HG03139 (cell line): ENCODE results near the gene CENPF.
"Not testable (repeated sequence)": the region's sequence is repeated elsewhere in the genome, so short reads cannot be mapped to it uniquely, and the experiment has no call there.

Source experiments
- ATAC-seq: cut with Tn5 transposase; IDR thresholded peaks from one replicate; pipeline ENCODE4 v1.9.1; 2021; ENCODE audit not compliant: unreplicated experiment

Gene CENPF

GRCh38 chr1:214650664-214651063 is 47.7 kb downstream of the CENPF start:
- no peak for ATAC-seq

DNA sequence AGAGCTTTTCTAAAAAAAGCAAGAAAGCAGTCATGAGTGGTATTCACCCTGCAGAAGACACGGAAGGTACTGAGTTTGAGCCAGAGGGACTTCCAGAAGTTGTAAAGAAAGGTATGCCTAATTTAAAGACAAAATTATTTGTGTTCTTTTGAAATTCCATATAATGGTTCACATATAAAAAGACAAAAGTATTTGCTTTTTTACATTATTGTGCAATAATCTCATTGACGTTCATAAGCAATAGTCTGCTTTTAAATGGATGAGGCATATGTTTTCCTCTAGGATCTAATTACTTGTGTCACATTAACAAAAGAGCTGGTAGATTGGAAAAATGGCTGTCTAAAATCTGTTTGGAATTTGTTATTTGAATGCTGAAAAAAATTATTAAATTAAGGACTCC is 54.3 kb downstream of the CENPF start:
- ATAC-seq, result no peak

- no peak for ATAC-seq
Measured at GRCh38 chr1:214658175-214658574, 55.2 kb downstream of the CENPF start.

DNA sequence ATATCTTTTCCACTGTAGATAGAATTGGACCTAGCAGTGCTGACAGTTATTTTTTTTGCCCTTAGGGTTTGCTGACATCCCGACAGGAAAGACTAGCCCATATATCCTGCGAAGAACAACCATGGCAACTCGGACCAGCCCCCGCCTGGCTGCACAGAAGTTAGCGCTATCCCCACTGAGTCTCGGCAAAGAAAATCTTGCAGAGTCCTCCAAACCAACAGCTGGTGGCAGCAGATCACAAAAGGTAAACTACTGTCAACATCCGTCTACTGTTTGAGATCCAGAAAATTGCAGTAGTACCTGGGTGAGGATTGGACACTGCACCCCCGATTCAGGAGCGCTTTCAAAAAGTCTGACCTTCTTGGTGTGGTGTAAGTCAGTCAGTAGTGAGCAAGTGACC is 55.8 kb downstream of the CENPF start:
- ATAC-seq, result no peak

DNA sequence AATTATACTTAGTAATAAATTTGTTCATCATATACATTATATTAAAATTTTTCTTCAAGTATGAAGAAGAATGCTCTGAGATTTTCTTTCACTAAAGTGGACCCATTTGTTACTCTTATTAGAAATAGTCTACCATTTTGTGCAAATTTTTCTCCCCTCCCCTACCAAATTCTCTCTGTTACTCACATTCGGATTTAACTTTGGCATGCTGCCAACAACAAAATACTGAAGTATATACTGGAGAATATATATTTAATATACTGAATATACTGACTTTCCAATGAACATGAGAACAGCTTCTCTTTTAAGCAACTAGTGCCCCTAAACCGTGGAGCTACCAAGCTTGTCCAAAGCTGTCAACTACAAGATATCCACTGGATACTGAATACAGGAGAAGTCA is 57.2 kb downstream of the CENPF start:
- no peak for ATAC-seq

- no peak for ATAC-seq
Measured at GRCh38 chr1:214660900-214661299, 57.9 kb downstream of the CENPF start.

DNA sequence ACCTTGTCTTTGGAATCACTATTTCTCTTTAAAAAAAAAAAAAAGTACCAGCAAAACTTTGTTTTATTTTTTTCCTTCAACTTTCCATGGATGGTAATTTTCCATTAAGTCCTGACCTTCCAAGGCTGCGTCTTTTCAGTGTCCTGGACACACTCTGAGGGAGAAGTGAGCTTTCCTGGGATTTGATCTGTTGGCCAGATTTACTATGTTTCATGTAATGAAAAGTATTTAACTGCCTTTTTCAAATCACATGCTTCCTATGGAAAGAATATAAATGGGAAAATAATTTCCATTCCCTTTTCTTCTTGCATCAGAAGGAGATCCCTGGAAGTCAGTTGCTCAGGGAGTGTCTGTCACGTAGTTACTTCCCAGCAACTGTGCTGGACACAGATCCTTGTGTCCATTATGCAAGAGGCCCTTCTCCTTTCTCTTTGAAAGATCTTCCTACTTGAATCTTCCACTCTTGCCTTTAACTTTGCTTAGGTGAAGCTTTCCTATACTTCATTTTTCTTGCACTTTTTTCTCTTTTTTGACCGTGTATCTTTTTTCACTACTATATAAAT is 59.3 kb downstream of the CENPF start:
- ATAC-seq, result no peak

DNA sequence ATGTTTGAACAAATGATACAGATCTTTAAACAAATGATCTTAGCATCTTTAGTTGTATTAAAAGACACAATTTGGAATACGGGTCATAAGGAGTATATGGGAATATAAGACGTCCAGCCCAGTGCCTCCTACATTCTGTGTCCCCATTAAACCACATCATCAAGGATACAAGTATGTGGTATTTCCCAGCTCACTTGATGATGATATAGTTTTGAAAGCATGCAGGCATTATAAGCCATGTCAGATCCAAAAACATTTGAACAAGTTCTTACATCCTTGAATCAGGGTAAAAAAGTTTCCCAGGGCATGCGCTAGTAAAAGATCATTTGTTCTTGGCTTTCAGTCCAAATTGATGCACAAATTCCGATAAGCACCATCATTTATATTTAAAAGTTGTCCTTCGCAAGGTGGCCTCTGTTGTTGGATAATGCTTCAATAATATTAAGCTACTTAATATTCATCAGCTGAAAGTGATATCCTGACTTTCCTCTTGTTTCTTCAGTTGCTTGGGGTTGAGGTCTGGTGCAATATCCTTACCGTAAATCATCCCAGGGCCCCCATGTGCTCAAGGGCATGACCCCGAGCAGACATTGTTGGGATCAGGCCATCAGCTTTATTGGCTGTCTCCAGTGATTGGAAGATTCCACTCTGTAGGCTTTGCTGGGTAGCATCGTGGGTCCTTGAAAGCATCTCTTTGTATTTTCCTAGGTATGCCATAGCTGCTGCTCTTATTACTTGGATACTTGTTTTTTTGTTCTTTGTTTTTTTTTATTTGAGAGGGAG is 61.8 kb downstream of the CENPF start:
- no peak for ATAC-seq

GRCh38 chr1:214665606-214666110 is 62.7 kb downstream of the CENPF start:
- no peak for ATAC-seq

DNA sequence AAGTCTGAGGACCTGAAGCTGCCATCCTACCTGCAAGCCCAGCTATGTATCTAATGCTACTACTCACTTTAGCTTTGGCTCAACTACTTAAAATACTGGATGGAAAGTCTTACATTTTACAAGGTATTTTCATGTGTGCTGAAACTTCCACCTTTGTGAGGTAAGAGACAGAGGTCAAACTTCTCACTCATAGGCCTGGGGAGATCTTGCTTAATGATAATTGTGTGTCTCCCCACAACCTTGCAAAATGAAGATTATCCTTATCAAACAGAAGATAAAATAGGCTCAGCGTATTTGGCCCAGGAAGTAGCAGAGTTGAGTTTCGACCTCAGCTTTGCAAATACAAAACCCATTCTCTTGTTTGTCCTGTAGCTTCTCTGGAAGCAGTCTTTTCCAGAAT is 63.7 kb downstream of the CENPF start:
- no peak for ATAC-seq

DNA sequence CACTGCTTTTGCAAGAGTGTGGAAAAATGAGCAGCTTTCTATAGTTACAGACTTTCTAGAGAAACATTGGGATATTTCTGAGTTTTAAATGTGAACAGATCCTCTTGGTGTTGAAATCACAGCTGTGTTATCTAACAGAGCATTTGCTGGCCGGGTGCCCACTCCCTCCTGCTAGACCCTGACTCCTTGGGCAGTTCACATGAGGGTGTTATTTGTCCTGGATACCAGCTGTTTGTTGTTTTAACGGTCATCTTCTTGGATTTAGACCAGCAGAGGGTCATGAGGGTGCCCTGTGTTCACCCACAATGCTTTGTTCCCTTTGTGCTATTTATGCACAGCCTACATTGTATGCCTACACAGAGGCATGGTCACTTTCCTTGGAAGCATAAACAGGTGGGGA is 67.1 kb downstream of the CENPF start:
- ATAC-seq, result no peak

- not testable (repeated sequence) for ATAC-seq
Measured at GRCh38 chr1:214673029-214673428, 70.0 kb downstream of the CENPF start.

- no peak for ATAC-seq
Measured at GRCh38 chr1:214673576-214673975, 70.6 kb downstream of the CENPF start.

GRCh38 chr1:214675524-214675923 is 72.5 kb downstream of the CENPF start:
- ATAC-seq, result not testable (repeated sequence)

GRCh38 chr1:214676747-214677146 is 73.8 kb downstream of the CENPF start:
- ATAC-seq, result no peak

- ATAC-seq, result no peak
Measured at GRCh38 chr1:214677945-214678344, 75.0 kb downstream of the CENPF start.

DNA sequence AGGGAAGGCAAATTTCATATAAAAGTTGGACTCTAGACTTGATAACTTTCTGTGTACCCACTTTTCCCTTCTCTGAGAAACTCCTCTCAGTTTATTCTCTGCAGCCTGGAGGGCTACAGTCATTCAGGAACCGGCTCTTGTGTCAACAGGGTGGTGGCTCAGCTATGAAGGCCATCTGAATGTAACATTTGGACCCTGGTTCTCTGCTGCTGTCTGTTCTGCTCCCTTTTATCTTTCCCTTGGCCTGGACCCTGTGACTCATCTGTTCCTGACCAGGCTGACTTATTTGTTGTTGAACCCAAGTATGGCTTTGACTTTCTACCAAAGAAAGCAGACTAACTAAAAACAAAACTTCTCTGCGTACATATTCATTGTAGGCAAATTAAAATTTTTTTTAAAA is 75.4 kb downstream of the CENPF start:
- no peak for ATAC-seq

- no peak for ATAC-seq
Measured at GRCh38 chr1:214683621-214684020, 80.6 kb downstream of the CENPF start.

DNA sequence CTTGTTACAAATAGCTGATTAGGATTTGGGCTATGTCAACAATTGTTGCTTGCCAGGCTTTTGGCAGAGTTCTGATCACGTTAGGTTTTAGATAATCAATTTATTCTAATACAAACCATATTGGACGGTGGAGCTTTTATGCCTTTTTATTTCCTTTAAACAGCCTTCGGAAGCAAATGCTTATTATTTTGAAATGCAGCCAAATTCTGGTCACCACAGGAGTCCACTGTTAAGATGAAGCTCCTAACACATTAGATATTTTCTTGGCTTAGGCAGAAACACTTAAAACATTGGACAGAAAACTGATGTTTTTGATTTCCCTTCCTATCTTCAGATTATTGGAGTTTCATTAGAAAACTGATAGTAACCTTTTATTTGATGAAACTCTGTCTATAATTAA is 82.9 kb downstream of the CENPF start:
- ATAC-seq, result no peak

DNA sequence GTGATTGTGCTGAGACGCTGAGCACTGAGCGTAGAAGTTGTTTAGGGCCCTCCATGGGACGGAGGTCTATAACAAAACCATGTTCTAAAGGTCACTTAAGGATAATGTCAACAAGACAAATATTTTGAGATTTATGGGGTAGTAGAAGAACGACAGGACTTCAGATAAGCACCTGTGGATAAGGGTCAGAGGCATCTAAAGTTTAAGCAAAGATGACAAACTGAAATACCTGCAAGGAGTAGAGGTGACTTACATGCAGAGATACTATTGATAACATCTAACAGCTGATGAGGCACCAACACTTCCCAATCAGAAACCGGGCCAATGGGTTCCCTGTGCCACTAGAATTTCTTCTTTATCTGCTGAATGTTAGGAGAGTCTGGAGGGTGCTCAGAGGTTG is 83.5 kb downstream of the CENPF start:
- ATAC-seq, result no peak

GRCh38 chr1:214688891-214689290 is 85.9 kb downstream of the CENPF start:
- no peak for ATAC-seq

DNA sequence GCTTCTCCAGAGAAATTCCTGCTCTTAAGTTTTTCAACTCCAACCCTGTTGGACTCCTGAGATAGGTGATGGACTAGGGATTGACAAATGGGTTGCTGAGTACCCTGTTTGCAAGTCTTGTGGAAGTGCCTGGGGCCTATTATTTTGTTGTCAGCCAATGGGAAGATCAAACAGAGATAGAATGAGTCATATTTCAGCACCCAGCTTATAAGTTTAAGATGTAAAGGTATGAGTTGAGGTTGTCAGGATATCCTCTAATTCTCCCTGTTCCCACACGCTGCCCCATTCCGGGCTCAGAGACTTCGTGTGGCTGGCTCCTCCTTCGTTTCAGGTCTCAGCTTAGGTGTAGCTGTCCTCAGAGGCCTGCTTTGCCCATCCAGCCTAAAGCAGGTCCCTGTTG is 91.8 kb downstream of the CENPF start:
- ATAC-seq, result no peak

DNA sequence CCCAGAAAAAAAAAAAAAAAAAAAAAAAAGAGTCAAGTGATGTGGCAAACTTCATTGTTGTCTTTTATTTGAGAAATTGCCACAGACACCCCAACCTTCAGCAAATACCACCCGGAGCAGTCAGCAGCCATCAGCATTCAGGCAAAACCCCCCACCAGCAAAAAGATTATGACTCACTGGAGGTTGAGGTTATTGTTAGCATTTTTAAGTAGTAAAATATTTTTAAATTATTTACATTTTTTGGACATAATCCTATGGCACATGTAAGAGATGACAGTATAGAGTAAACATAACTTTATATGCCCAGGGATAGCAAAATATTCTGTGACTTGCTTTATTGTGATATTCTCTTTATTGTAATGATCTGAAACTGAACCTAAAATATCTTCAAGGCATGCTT is 95.6 kb downstream of the CENPF start:
- no peak for ATAC-seq
